ENCODE data around the gene PEX16. TPM values are rescaled to one million over a fixed set of nuclear protein-coding genes. Genes with fewer than 3 reads are reported as not detected.

Gene PEX16
- total RNA-seq, 1 donor from 2014 or later = 28.0 TPM

DNA sequence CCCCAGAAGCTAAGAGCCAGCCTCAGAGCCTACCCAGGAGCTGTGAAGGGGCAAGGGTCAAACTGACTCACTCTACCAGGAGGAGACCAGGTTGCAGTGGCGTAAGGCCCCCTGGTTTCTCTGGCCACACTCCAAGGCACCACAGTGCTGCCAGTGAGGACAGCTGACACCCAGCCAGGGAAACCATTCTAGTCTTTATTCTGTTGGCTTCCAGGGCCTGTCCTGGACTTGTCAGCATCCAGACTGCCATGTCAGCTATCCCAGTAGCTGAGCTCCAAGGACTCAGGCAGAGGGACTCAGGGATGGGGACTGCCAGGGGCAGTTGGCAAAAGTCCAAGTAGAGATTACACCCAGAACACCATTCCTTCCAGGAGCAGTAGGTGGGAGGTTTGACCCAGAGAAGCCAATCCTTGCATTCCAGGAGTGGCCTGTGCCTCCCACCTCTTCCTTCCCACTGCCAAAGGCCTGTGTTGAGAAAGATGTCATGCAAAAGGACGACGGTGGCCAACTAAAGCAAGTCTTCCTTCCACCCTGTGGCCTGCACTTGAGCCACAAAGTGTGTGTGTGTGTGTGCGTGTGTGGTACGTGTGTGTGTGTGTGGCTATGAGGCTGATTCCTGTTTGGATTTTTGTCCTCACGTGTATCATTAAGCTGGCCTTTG, 35.8 kb downstream of the PEX16 start:
- no peaks in the 10 kb centered on the region for H3K27me3 Mint-ChIP-seq
- no peaks in the 10 kb centered on the region for H3K4me1 Mint-ChIP-seq (ENCODE audit: low read depth)

DNA sequence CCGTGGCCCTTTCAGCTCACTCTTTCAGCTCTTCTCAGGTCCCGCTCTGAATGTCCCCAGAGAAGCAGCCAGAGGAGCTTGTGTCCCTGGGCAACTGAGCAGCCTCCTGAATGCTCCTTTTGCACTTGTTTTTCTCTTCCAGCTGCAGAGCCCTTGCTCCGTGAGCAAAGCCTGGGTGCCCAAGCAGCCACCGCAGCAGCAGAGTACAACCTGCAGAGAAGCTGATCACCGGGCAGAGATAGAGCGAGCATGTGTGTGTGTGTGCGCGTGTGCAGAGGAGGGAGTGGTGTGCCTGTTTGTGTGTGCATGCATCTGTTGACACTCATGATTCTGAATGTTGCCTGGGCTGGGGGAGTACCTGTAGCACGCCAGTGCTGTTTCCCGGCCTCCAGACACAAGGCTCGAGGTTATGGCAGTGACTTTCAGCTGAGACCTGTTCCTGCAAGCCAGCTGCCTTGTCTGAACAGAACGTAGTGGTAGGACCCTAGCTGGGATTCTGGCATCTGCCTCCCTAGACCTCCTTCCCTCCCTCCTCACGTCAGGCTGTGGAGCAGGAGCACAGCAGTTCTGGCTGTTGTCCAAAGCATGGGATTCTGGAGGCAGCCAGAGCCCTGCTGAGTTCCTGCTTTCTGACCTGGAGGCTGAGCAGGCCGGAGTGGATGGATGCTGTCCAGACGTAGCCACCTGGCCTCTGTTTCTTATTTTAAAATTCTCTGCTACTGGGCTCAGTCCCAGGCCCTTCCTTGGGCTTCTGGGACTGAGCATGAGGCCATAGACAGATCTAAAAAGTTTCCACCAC, 36.7 kb downstream of the PEX16 start:
- Mint-ChIP-seq H3K36me3 (ENCODE audit: insufficient read depth) (peaks cover 11% of the 10 kb centered on the region), H3K4me3 (ENCODE audit: low read depth) (no peak overlapping the region), H3K27me3 (no peaks in the 10 kb centered on the region), H3K27ac (no peak overlapping the region), H3K9me3 (ENCODE audit: low read depth) (no peaks in the 10 kb centered on the region), H3K4me1 (ENCODE audit: low read depth) (no peaks in the 10 kb centered on the region)
- DNase-seq (ENCODE audit: low spot score, unreplicated experiment) = no peak
- TF ChIP-seq, protein P1, sequence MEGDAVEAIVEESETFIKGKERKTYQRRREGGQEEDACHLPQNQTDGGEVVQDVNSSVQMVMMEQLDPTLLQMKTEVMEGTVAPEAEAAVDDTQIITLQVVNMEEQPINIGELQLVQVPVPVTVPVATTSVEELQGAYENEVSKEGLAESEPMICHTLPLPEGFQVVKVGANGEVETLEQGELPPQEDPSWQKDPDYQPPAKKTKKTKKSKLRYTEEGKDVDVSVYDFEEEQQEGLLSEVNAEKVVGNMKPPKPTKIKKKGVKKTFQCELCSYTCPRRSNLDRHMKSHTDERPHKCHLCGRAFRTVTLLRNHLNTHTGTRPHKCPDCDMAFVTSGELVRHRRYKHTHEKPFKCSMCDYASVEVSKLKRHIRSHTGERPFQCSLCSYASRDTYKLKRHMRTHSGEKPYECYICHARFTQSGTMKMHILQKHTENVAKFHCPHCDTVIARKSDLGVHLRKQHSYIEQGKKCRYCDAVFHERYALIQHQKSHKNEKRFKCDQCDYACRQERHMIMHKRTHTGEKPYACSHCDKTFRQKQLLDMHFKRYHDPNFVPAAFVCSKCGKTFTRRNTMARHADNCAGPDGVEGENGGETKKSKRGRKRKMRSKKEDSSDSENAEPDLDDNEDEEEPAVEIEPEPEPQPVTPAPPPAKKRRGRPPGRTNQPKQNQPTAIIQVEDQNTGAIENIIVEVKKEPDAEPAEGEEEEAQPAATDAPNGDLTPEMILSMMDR (IDR thresholded peaks at IDR 0.05; ENCODE audit: unreplicated experiment) = no peak

More for the DNA sequence above, 35.8 kb downstream of the PEX16 start:
- Mint-ChIP-seq H3K27ac (no peak overlapping the region), H3K9me3 (ENCODE audit: low read depth) (no peaks in the 10 kb centered on the region), H3K4me3 (ENCODE audit: low read depth) (no peak overlapping the region), H3K36me3 (ENCODE audit: insufficient read depth) (peaks cover 9% of the 10 kb centered on the region)
- TF ChIP-seq, protein P1 (IDR thresholded peaks at IDR 0.05; ENCODE audit: unreplicated experiment) = no peak
- DNase-seq (ENCODE audit: low spot score, unreplicated experiment) = no peak

DNA sequence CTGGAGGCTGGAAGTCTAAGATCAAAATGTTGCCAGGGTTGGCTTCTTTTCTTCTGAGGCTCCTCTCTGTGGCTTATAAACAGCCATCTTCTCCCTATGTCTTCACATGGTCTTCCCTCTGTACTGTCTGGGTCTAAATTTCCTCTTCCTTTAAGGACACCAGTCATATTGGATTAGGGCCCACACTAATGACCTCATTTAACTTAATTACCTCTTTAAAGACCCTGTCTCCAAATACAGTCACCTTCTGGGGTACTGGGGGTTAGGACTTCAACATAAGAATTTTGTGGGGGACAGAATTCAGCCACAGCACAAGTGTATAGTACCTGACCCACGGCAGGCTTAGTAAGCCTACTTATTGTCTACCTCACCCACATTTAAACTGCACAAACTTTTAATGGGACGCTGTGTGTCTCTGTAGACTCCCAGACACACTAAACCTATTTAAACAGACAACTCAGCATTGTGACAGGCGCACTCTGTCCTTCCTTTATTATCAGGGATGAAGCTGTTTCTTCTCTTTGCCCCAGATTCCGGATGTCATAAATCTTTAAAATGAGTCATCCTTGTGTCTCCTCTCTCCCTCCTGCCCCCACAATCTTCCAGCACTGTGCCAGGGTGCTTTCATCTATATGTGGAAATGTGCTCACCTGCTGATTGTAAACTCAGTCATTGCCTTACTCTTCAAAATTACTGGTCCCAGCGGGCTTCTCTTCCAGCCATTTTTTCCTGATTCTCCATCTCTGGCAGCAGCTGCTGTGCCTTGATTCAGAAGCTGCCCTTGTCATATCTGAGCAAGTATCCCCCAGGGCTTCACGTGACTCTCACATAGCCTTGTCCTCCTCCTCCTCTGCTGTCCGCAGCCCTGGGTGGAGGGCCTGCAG, 37.6 kb downstream of the PEX16 start:
- Mint-ChIP-seq H3K36me3 (ENCODE audit: insufficient read depth) (peaks cover 15% of the 10 kb centered on the region), H3K4me3 (ENCODE audit: low read depth) (no peak overlapping the region), H3K27me3 (no peaks in the 10 kb centered on the region), H3K9me3 (ENCODE audit: low read depth) (no peaks in the 10 kb centered on the region), H3K4me1 (ENCODE audit: low read depth) (no peaks in the 10 kb centered on the region), H3K27ac (no peak overlapping the region)
- TF ChIP-seq, protein P1 (IDR thresholded peaks at IDR 0.05; ENCODE audit: unreplicated experiment) = no peak
- DNase-seq (ENCODE audit: low spot score, unreplicated experiment) = no peak

DNA sequence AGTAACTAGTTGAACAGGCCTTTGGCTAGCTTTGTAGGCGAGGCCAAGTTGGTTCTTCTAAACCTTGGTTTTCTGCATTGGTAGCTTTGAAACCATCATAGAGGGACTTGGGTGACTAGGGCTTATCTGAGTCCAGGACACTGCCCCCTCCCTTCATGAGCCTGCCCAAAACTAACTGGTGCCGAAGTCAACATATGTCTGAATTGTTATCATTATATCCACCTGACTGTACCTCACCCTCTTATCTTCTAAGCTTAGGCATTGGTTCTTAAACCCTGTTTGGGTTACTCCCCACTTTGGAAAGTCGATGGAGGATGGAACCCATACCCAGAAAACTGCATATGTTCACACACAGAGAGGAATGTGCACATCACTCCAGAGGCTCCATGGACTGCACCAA, 39.8 kb downstream of the PEX16 start:
- H3K4me3 Mint-ChIP-seq (ENCODE audit: low read depth) = no peak overlapping the region
- TF ChIP-seq, protein P1 (IDR thresholded peaks at IDR 0.05; ENCODE audit: unreplicated experiment) = no peak
- no peaks in the 10 kb centered on the region for H3K9me3 Mint-ChIP-seq (ENCODE audit: low read depth)
- no peaks in the 10 kb centered on the region for H3K27me3 Mint-ChIP-seq
- peaks cover 17% of the 10 kb centered on the region for H3K36me3 Mint-ChIP-seq (ENCODE audit: insufficient read depth)
- no peaks in the 10 kb centered on the region for H3K4me1 Mint-ChIP-seq (ENCODE audit: low read depth)
- no peak for DNase-seq (ENCODE audit: low spot score, unreplicated experiment)
- no peak overlapping the region for H3K27ac Mint-ChIP-seq

DNA sequence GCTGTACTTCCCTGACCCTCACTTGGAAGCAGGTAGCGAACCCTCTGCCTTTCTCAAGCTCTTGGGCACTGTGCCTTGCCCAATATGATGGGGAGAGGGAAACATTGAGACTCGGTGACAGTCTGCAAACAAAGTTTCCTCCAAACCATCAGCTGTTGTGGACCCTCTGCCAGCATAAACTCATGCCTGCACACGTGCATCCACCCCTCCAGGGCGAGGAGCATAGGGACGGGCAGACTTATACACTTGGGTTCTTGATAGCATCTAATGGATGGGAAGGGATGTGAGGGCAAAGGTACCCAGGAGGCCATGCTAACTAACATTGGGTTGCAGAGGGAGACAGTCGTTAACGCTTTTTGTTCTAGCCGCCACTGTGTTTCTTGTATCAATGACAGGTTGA, 40.5 kb downstream of the PEX16 start:
- H3K27me3 Mint-ChIP-seq = no peaks in the 10 kb centered on the region
- no peaks in the 10 kb centered on the region for H3K9me3 Mint-ChIP-seq (ENCODE audit: low read depth)
- no peaks in the 10 kb centered on the region for H3K4me1 Mint-ChIP-seq (ENCODE audit: low read depth)
- no peak overlapping the region for H3K4me3 Mint-ChIP-seq (ENCODE audit: low read depth)
- TF ChIP-seq, protein P1 (IDR thresholded peaks at IDR 0.05; ENCODE audit: unreplicated experiment) = no peak
- peaks cover 14% of the 10 kb centered on the region for H3K36me3 Mint-ChIP-seq (ENCODE audit: insufficient read depth)
- H3K27ac Mint-ChIP-seq = no peak overlapping the region
- no peak for DNase-seq (ENCODE audit: low spot score, unreplicated experiment)

Measured in progenitor cell of endocrine pancreas (in vitro differentiated cells).